HepG2 (cell line): ENCODE measurements around the gene SFT2D1. TPM values are rescaled to one million over a fixed set of nuclear protein-coding genes. Genes with fewer than 3 reads are reported as not detected.
A peak's percentile ranks its signal among the peaks of the same experiment; 100 is the strongest.

ENCODE experiments used
- BHLHE40 ChIP-seq: IDR thresholded peaks from 2 replicates; pipeline ENCODE4 v1.6.1; 2011; ENCODE audit warnings: low read length, improper control_type of control experiment
- CC2D1A ChIP-seq: sonication (generic); formaldehyde crosslinking; IDR thresholded peaks from 2 replicates; pipeline ENCODE4 v1.8.1; 2023; ENCODE audit warnings: mild to moderate bottlenecking, missing genetic modification reagents
- EEA1 ChIP-seq: sonication (generic); formaldehyde crosslinking; IDR thresholded peaks from 2 replicates; pipeline ENCODE4 v1.5.1; 2020; ENCODE audit warnings: mild to moderate bottlenecking, missing genetic modification reagents, borderline replicate concordance
- FOXO1 ChIP-seq: sonication (generic); formaldehyde crosslinking; IDR thresholded peaks from 2 replicates; pipeline ENCODE4 v1.4.0; 2020; ENCODE audit warnings: missing genetic modification reagents
- KDM5B ChIP-seq: sonication (generic); formaldehyde crosslinking; IDR thresholded peaks from 2 replicates; pipeline ENCODE4 v1.4.0; 2020; ENCODE audit warnings: missing genetic modification reagents, mild to moderate bottlenecking, borderline replicate concordance
- MBNL3 ChIP-seq: fragments of 250-450 bp; sonication (Bioruptor Pico); conservative IDR thresholded peaks from 2 replicates; pipeline ENCODE4 v1.8.0; 2022; ENCODE audit warnings: mild to moderate bottlenecking, inconsistent platforms
- MED1 ChIP-seq: sonication (generic); formaldehyde crosslinking; IDR thresholded peaks from 2 replicates; pipeline ENCODE4 v1.4.0; 2020; ENCODE audit warnings: missing genetic modification reagents
- NCOA5 ChIP-seq: sonication (generic); formaldehyde crosslinking; IDR thresholded peaks from 2 replicates; pipeline ENCODE4 v1.4.0; 2020; ENCODE audit warnings: missing genetic modification reagents
- NFKB2 ChIP-seq: sonication (generic); formaldehyde crosslinking; IDR thresholded peaks from 2 replicates; pipeline ENCODE4 v1.4.0; 2020; ENCODE audit warnings: missing genetic modification reagents, borderline replicate concordance
- NFRKB ChIP-seq: fragments of 450-650 bp; IDR thresholded peaks from 2 replicates; pipeline ENCODE4 v1.6.1; 2017
- ONECUT2 ChIP-seq: sonication (generic); formaldehyde crosslinking; IDR thresholded peaks from 2 replicates; pipeline ENCODE4 v1.4.0; 2020; ENCODE audit warnings: missing genetic modification reagents
- PHF21A ChIP-seq: sonication (generic); formaldehyde crosslinking; IDR thresholded peaks from 2 replicates; pipeline ENCODE4 v1.5.0; 2020; ENCODE audit warnings: mild to moderate bottlenecking, missing genetic modification reagents
- PHF5A ChIP-seq: IDR thresholded peaks from one replicate; pipeline ENCODE4 v1.6.1; 2018; ENCODE audit warnings: low read depth, missing genetic modification reagents; ENCODE audit not compliant: unreplicated experiment
- RXRA ChIP-seq: sonication (generic); formaldehyde crosslinking; IDR thresholded peaks from 2 replicates; pipeline ENCODE4 v1.5.1; 2020; ENCODE audit warnings: missing genetic modification reagents
- TAF15 ChIP-seq: fragments of 200-400 bp; formaldehyde crosslinking; IDR thresholded peaks from one replicate; pipeline ENCODE4 v1.6.1; 2018; ENCODE audit warnings: mild to moderate bottlenecking, low read depth, low read length; ENCODE audit not compliant: poor library complexity, severe bottlenecking
- TARDBP ChIP-seq: sonication (generic); formaldehyde crosslinking; IDR thresholded peaks from 2 replicates; pipeline ENCODE4 v1.8.0; 2022; ENCODE audit warnings: mild to moderate bottlenecking, missing genetic modification reagents
- TMF1 ChIP-seq: sonication (generic); formaldehyde crosslinking; IDR thresholded peaks from 2 replicates; pipeline ENCODE4 v1.8.1; 2022; ENCODE audit warnings: low read depth, missing genetic modification reagents
- ZFAT ChIP-seq: sonication (generic); formaldehyde crosslinking; conservative IDR thresholded peaks from 2 replicates; pipeline ENCODE4 v1.8.1; 2023; ENCODE audit warnings: missing genetic modification reagents, inconsistent platforms
- ZFY ChIP-seq: sonication (generic); formaldehyde crosslinking; IDR thresholded peaks from 2 replicates; pipeline ENCODE4 v1.4.0; 2020; ENCODE audit warnings: missing genetic modification reagents
- ZNF143 ChIP-seq: sonication (generic); formaldehyde crosslinking; IDR thresholded peaks from 2 replicates; pipeline ENCODE4 v1.4.0; 2020; ENCODE audit warnings: missing genetic modification reagents
- ZNF234 ChIP-seq: sonication (generic); formaldehyde crosslinking; conservative IDR thresholded peaks from 2 replicates; pipeline ENCODE4 v1.5.1; 2020; ENCODE audit warnings: mild to moderate bottlenecking, missing genetic modification reagents
- ZNF253 ChIP-seq: sonication (generic); formaldehyde crosslinking; IDR thresholded peaks from 2 replicates; pipeline ENCODE4 v1.8.0; 2022; ENCODE audit warnings: mild to moderate bottlenecking, missing genetic modification reagents, borderline replicate concordance
- ZNF605 ChIP-seq: sonication (generic); formaldehyde crosslinking; IDR thresholded peaks from 2 replicates; pipeline ENCODE4 v1.8.0; 2022; ENCODE audit warnings: mild to moderate bottlenecking, missing genetic modification reagents
- ZNF749 ChIP-seq: sonication (generic); formaldehyde crosslinking; IDR thresholded peaks from 2 replicates; pipeline ENCODE4 v1.8.0; 2022; ENCODE audit warnings: mild to moderate bottlenecking, missing genetic modification reagents, moderate library complexity, borderline replicate concordance
- ZNF780A ChIP-seq: sonication (generic); formaldehyde crosslinking; IDR thresholded peaks from 2 replicates; pipeline ENCODE4 v1.8.0; 2022; ENCODE audit warnings: mild to moderate bottlenecking, missing genetic modification reagents, moderate library complexity
- polyA plus RNA-seq, 8 experiments: library from polyadenylated mRNA; depleted of rRNA in 3 of 8; stranded (reverse) in 7 of 8; unstranded in 1 of 8; fragments of >200 nt; fragmentation: Illumina TruSeq in 4 of 8; extraction: Trizol in 4 of 8; gene quantifications; 2 replicates each; pipeline versions ENCODE4 v1.2.1 to v1.2.3, GENCODE V29; 2011 to 2016; ENCODE audit warnings: low read depth in 4 of 8, missing spikeins in 1 of 8, mixed read lengths in 1 of 8; ENCODE audit not compliant: insufficient read depth in 1 of 8
- total RNA-seq, 5 experiments: library from RNA; depleted of rRNA; stranded (reverse); fragments of >200 nt; fragmentation: Illumina TruSeq; extraction: Trizol; gene quantifications; 2 replicates each; pipeline ENCODE4 v1.2.3, GENCODE V29; 2016; ENCODE audit warnings: low read depth in 1 of 5
- TF ChIP-seq, protein P1 (sequence below): sonication (generic); formaldehyde crosslinking; IDR thresholded peaks from 2 replicates; pipeline ENCODE4 v1.5.0; 2020; ENCODE audit warnings: missing genetic modification reagents
- TF ChIP-seq, protein P2 (sequence below): sonication (generic); formaldehyde crosslinking; IDR thresholded peaks from 2 replicates; pipeline ENCODE4 v1.8.1; 2023; ENCODE audit warnings: mild to moderate bottlenecking, inconsistent platforms, moderate library complexity, missing genetic modification reagents, borderline replicate concordance
- TF ChIP-seq, protein P3 (sequence below): sonication (generic); formaldehyde crosslinking; IDR thresholded peaks from 2 replicates; pipeline ENCODE4 v1.4.0; 2020; ENCODE audit warnings: mild to moderate bottlenecking, missing genetic modification reagents
- TF ChIP-seq, protein P4 (sequence below): IDR thresholded peaks from 2 replicates; pipeline ENCODE4 v1.6.1; 2016; ENCODE audit warnings: missing genetic modification reagents, missing compliant biosample characterization

Gene SFT2D1
- total and polyA plus RNA-seq, 2 of the 13 experiments (the other 11 are each of a cell fraction or from before 2014, with no cell fraction given): 115 to 147 TPM

DNA sequence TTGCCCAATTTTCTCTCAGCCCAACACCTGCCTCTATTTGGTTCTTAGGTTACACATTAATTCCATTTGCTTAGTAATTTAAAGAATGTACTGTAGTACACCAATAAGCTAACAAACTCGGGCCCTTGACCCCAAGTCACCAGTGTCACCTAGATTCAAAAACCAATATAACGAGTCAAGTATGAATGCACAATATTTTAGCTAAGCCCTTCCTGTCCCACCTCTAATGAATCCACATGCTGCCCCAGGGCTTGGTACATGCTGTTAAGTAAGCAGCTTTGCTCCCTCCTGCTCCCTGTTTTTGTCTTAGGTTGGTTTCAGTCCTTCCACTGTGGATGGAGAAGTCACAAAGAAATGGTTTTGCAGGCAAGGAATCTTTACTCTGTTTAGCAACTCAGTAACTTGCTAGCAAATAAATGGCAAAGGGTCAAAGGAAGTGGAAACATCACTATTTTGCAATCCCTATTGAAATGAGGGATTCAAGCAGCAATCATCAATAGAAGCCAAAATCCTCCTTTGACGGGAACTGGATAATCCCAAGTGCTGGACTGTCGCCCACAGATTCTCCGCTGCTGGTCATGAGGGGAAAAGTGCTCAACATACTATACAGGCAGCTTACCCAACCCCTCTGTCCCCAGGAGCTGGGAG lies 45.4 kb upstream of the SFT2D1 start (continued):
- TF ChIP-seq TMF1: 0 out of 2 replicates have a peak, but pooled peaks have one; percentile 17
- TF ChIP-seq ZFAT: no peak
- TF ChIP-seq NCOA5: no peak
- TF ChIP-seq, protein P1, sequence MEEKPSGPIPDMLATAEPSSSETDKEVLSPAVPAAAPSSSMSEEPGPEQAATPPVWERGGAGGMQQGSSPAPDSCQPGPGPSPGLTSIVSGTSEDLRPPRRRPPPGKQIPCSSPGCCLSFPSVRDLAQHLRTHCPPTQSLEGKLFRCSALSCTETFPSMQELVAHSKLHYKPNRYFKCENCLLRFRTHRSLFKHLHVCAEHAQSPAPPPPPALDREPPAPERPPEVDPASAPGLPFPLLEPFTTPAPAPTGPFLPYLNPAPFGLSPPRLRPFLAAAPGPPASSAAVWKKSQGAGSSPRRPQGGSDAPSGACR (CRISPR knock-in tag): peak; percentile 71; the same call in 1 of the 2 replicates
- peak; percentile 86; the same call in 1 of the 2 replicates for TF ChIP-seq CC2D1A
- TF ChIP-seq MBNL3 (CRISPR knock-in tag): no peak
- peak; percentile 69; the same call in 1 of the 2 replicates for TF ChIP-seq ZNF749 (CRISPR knock-in tag)
- TF ChIP-seq TARDBP (CRISPR knock-in tag): peak; percentile 85
- TF ChIP-seq ZNF234: no peak
- TF ChIP-seq, protein P2, sequence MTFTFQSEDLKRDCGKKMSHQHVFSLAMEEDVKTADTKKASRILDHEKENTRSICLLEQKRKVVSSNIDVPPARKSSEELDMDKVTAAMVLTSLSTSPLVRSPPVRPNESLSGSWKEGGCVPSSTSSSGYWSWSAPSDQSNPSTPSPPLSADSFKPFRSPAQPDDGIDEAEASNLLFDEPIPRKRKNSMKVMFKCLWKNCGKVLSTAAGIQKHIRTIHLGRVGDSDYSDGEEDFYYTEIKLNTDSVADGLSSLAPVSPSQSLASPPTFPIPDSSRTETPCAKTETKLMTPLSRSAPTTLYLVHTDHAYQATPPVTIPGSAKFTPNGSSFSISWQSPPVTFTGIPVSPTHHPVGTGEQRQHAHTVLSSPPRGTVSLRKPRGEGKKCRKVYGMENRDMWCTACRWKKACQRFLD (CRISPR knock-in tag): no peak; the same call in 1 of the 2 replicates
- TF ChIP-seq NFRKB: no peak
- 0 out of 2 replicates have a peak, but pooled peaks have one; percentile 27 for TF ChIP-seq ZNF780A
- TF ChIP-seq MED1 (CRISPR knock-in tag): peak; percentile 97
- no peak for TF ChIP-seq EEA1 (CRISPR knock-in tag)
- TF ChIP-seq NFKB2 (CRISPR knock-in tag): 0 out of 2 replicates have a peak, but pooled peaks have one; percentile 7
- TF ChIP-seq TAF15: no peak
- peak; percentile 42 for TF ChIP-seq PHF5A (CRISPR knock-in tag)
- TF ChIP-seq BHLHE40: no peak
- TF ChIP-seq ZNF253 (CRISPR knock-in tag): no peak
- TF ChIP-seq ZFY (CRISPR knock-in tag): peak; percentile 25; the same call in 1 of the 2 replicates
- TF ChIP-seq, protein P3, sequence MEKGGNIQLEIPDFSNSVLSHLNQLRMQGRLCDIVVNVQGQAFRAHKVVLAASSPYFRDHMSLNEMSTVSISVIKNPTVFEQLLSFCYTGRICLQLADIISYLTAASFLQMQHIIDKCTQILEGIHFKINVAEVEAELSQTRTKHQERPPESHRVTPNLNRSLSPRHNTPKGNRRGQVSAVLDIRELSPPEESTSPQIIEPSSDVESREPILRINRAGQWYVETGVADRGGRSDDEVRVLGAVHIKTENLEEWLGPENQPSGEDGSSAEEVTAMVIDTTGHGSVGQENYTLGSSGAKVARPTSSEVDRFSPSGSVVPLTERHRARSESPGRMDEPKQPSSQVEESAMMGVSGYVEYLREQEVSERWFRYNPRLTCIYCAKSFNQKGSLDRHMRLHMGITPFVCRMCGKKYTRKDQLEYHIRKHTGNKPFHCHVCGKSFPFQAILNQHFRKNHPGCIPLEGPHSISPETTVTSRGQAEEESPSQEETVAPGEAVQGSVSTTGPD (CRISPR knock-in tag): no peak; the same call in 1 of the 2 replicates
- TF ChIP-seq ONECUT2 (CRISPR knock-in tag): peak; percentile 55
- TF ChIP-seq RXRA (CRISPR knock-in tag): peak; percentile 91; the same call in 1 of the 2 replicates
- TF ChIP-seq, protein P4, sequence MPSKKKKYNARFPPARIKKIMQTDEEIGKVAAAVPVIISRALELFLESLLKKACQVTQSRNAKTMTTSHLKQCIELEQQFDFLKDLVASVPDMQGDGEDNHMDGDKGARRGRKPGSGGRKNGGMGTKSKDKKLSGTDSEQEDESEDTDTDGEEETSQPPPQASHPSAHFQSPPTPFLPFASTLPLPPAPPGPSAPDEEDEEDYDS (CRISPR knock-in tag): peak; percentile 43; the same call in 1 of the 2 replicates
- peak; percentile 89; the same call in 1 of the 2 replicates for TF ChIP-seq FOXO1 (CRISPR knock-in tag)
- TF ChIP-seq ZNF605 (CRISPR knock-in tag): peak; percentile 71
- TF ChIP-seq PHF21A (CRISPR knock-in tag): peak; percentile 96
- no peak; the same call in 1 of the 2 replicates for TF ChIP-seq ZNF143
- no peak for TF ChIP-seq KDM5B
